Spleen (tissue), 7 donors: ENCODE data around the gene AIG1.

Experiments
- CTCF ChIP-seq, 11 experiments: fragments of 200-600 bp in 7 of 11; fragments of 450-650 bp in 4 of 11; sonication (generic) in 4 of 11; IDR thresholded peaks in 8 of 11; conservative IDR thresholded peaks in 3 of 11; 1 replicate in 7 of 11; 2 replicates in 4 of 11; pipeline versions ENCODE4 v1.4.0 to v1.8.0; 2016 to 2021; ENCODE audit warnings: antibody characterized with exemption in 11 of 11, inconsistent platforms in 4 of 11, mild to moderate bottlenecking in 1 of 11
- POLR2A ChIP-seq, 3 donors: fragments of 450-650 bp; IDR thresholded peaks; one replicate each; pipeline ENCODE4 v1.5.1; 2017; ENCODE audit warnings: antibody characterized with exemption in 3 of 3, mild to moderate bottlenecking in 1 of 3
- donor health status: DM: no; HTN: no; CAD: no; lungs with moderate emphysema.
- donor health status: DM: no; HTN: no; CAD: no.
- donor health status: DM: no; HTN: no; CAD: no.

GRCh38 chr6:143195349-143195845 is 134.7 kb downstream of the AIG1 start:
- no peak for TF ChIP-seq CTCF (IDR thresholded peaks at IDR 0.05 in 8 of 11, conservative IDR thresholded peaks at IDR 0.05 in 3 of 11)
- TF ChIP-seq POLR2A (IDR thresholded peaks at IDR 0.05), result no peak
